Activated T-cell treated with anti-CD3 and anti-CD28 coated beads for 1 hour (primary cell): ENCODE data around the gene FBXO4.
"Not testable (repeated sequence)": the region's sequence is repeated elsewhere in the genome, so short reads cannot be mapped to it uniquely, and the experiment has no call there.

Source experiments
- DNase-seq: peaks from one replicate; pipeline ENCODE4 v3.0.0-alpha.2; 2020; ENCODE audit warnings: low read depth

FBXO4 gene

GRCh38 chr5:41921874-41922273, 3.2 kb upstream of the FBXO4 start:
- no peak for DNase-seq

GRCh38 chr5:41924526-41924871, 582 bp upstream of the FBXO4 start:
- no peak for DNase-seq

- DNase-seq, result no peak
Observed at GRCh38 chr5:41925555-41925951, 472 bp downstream of the FBXO4 start.

- DNase-seq, result no peak
Observed at GRCh38 chr5:41927604-41928003, 2.5 kb downstream of the FBXO4 start.

- DNase-seq, result no peak
Observed at GRCh38 chr5:41929035-41929434, 4.0 kb downstream of the FBXO4 start.

GRCh38 chr5:41932770-41933169, 7.7 kb downstream of the FBXO4 start:
- DNase-seq, result no peak

GRCh38 chr5:41935544-41935943, 10.5 kb downstream of the FBXO4 start:
- DNase-seq, result no peak

GRCh38 chr5:41940641-41941040, 15.6 kb downstream of the FBXO4 start:
- DNase-seq, result no peak

GRCh38 chr5:41945332-41945955, 20.4 kb downstream of the FBXO4 start:
- DNase-seq, result not testable (repeated sequence)

GRCh38 chr5:41951224-41951623, 26.1 kb downstream of the FBXO4 start:
- no peak for DNase-seq

GRCh38 chr5:41954286-41954685, 29.2 kb downstream of the FBXO4 start:
- no peak for DNase-seq

GRCh38 chr5:41955432-41956024, 30.4 kb downstream of the FBXO4 start:
- no peak for DNase-seq

- DNase-seq, result no peak
Observed at GRCh38 chr5:41956943-41957342, 31.9 kb downstream of the FBXO4 start.

- DNase-seq, result no peak
Observed at GRCh38 chr5:41960481-41960880, 35.4 kb downstream of the FBXO4 start.

GRCh38 chr5:41961736-41962135, 36.7 kb downstream of the FBXO4 start:
- DNase-seq, result no peak

- no peak for DNase-seq
Observed at GRCh38 chr5:41962491-41962890, 37.4 kb downstream of the FBXO4 start.

- no peak for DNase-seq
Observed at GRCh38 chr5:41966401-41967105, 41.5 kb downstream of the FBXO4 start.

GRCh38 chr5:41967401-41967800, 42.3 kb downstream of the FBXO4 start:
- DNase-seq, result no peak

GRCh38 chr5:41968153-41968723, 43.2 kb downstream of the FBXO4 start:
- no peak for DNase-seq

GRCh38 chr5:41973087-41973486, 48.0 kb downstream of the FBXO4 start:
- no peak for DNase-seq

- no peak for DNase-seq
Observed at GRCh38 chr5:41973887-41974286, 48.8 kb downstream of the FBXO4 start.

GRCh38 chr5:41978676-41979075, 53.6 kb downstream of the FBXO4 start:
- no peak for DNase-seq

- no peak for DNase-seq
Observed at GRCh38 chr5:41980396-41980795, 55.3 kb downstream of the FBXO4 start.
